CD4-positive, alpha-beta T cell treated with Interleukin-4 for 4 hours (primary cell): Measurements from ENCODE around the gene ARRDC4.

Experiments used
- DNase-seq: peaks from one replicate; pipeline ENCODE4 v3.0.0-alpha.2; 2020

The ARRDC4 gene

GRCh38 chr15:97960364-97961066 lies at the start of gene ARRDC4:
Gene ARRDC4, plus strand, starts transcription at chr15:97960703. Its CDS starts 159 bp downstream, at chr15:97960862.
- DNase-seq = peak; percentile 97

GRCh38 chr15:97914711-97915110 lies 45.8 kb upstream of the ARRDC4 start:
- no peak for DNase-seq

GRCh38 chr15:97915261-97915660 lies 45.2 kb upstream of the ARRDC4 start:
- DNase-seq = no peak

GRCh38 chr15:97921296-97921865 lies 39.1 kb upstream of the ARRDC4 start:
- DNase-seq = no peak

GRCh38 chr15:97929456-97930229 lies 30.9 kb upstream of the ARRDC4 start:
- DNase-seq = no peak

GRCh38 chr15:97930230-97930629 lies 30.3 kb upstream of the ARRDC4 start:
- no peak for DNase-seq

- DNase-seq = no peak
These were observed 29.2 kb upstream of the ARRDC4 start for GRCh38 chr15:97931314-97931713.

GRCh38 chr15:97933589-97933988 lies 26.9 kb upstream of the ARRDC4 start:
- DNase-seq = no peak

GRCh38 chr15:97940993-97941392 lies 19.5 kb upstream of the ARRDC4 start:
- DNase-seq = no peak

- DNase-seq = no peak
These were observed 18.9 kb upstream of the ARRDC4 start for GRCh38 chr15:97941572-97941971.

GRCh38 chr15:97944724-97945123 lies 15.8 kb upstream of the ARRDC4 start:
- no peak for DNase-seq

- no peak for DNase-seq
These were observed 12.8 kb upstream of the ARRDC4 start for GRCh38 chr15:97947465-97948260.

- no peak for DNase-seq
These were observed 7.2 kb upstream of the ARRDC4 start for GRCh38 chr15:97953254-97953653.

GRCh38 chr15:97953748-97954147 lies 6.8 kb upstream of the ARRDC4 start:
- DNase-seq = no peak

- DNase-seq = no peak
These were observed 5.5 kb upstream of the ARRDC4 start for GRCh38 chr15:97955035-97955434.

- no peak for DNase-seq
These were observed 5.0 kb upstream of the ARRDC4 start for GRCh38 chr15:97955529-97955928.

GRCh38 chr15:97959724-97960363 lies 659 bp upstream of the ARRDC4 start:
- no peak for DNase-seq

GRCh38 chr15:97961067-97961954 lies 808 bp downstream of the ARRDC4 start:
- no peak for DNase-seq

GRCh38 chr15:97962263-97962662 lies 1.8 kb downstream of the ARRDC4 start:
- DNase-seq = no peak

- no peak for DNase-seq
These were observed 3.3 kb downstream of the ARRDC4 start for GRCh38 chr15:97963779-97964178.

- DNase-seq = no peak
These were observed 5.7 kb downstream of the ARRDC4 start for GRCh38 chr15:97966246-97966645.
